ENCODE data around the gene RUSC1.
"Not testable (repeated sequence)": the region's sequence is repeated elsewhere in the genome, so short reads cannot be mapped to it uniquely, and the experiment has no call there.

Gene RUSC1

DNA sequence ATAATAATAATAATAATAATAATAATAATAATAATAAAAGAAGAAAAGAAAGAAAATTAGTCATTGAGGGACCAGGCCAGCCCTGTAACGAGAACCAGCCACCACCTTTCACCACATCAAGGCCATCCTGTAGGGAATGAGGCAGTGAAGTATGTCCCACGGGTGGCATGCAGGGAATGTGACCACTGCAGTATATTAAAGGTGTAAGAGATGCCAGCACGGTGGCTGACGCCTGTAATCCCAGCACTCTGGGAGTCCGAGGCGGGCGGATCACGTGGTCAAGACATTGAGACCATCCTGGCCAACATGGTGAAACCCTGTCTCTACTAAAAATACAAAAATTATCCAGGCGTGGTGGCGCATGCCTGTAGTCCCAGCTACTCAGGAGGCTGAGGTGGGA lies 29.7 kb upstream of the RUSC1 start:
- H3K9me3 Mint-ChIP-seq, H3K36me3 Mint-ChIP-seq, H3K4me3 Mint-ChIP-seq, H3K27ac Mint-ChIP-seq, H3K4me1 Mint-ChIP-seq: not testable (repeated sequence)
- peaks cover 13% of the 10 kb centered on the region for H3K27me3 Mint-ChIP-seq

DNA sequence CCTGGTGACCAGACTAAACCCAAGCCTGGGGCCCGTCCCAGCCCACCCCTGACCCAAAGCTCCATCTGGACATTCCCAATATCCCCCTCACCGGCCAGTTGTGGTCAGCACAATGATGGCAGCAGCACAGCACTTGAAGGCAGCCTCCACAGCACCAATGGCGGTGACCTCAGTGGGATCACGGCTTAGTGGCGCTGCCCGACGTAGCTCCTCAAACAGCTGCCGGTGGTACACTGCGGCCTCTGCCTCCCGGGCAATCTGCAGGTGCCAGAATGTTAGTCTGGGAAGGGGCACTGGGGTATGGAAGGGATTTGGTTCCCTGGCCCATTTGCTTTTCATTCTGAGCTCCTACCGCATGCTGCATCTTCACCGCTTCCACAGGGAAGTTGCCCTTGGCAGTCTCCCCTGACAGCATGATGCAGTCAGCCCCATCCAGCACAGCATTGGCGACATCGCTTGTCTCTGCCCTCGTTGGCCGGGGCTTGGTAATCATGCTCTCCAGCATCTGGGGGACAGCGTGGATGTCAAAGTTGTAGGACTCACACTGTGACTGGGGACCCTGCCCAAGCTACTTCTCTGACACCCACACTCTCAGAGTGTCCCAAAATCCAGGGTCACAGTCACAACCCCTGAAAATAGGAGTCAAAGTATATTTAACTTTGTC lies 27.5 kb upstream of the RUSC1 start:
- Mint-ChIP-seq H3K27me3 (peaks cover 20% of the 10 kb centered on the region), H3K9me3 (no peaks in the 10 kb centered on the region), H3K4me3 (no peak overlapping the region), H3K4me1 (peaks cover 4% of the 10 kb centered on the region), H3K36me3 (no peaks in the 10 kb centered on the region), H3K27ac (no peak overlapping the region)

DNA sequence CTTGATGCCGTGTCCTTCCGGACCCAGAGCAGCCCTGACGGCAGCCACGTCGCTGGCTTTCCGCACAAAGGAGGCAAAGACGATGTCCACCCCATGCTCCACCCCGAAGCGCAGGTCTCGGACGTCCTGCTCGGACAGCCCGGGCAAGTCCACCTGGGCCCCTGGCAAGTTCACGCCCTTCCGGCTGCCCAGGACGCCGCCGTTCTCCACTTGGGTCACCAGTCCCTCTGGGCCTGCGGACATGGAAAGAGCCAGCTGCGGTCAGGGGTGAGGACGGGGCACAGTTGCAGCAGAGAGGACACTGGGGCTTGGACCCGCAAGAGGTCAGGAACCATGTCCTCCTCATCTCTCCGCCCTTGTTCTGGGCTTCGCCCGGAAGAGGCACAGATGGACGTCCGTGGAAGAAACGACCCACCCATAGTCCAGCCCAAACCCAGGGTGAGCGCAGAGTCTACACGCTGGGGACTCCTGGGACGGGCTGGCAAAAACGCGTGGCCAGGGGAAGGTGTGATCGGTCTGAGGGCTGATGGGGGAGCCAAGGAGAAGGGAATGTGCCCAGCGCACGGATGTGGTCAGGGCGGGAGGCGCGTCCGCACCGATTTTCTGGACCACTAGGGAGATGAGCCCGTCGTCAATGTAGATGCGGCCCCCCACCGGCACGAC lies 26.0 kb upstream of the RUSC1 start:
- Mint-ChIP-seq H3K4me1 (peaks cover 4% of the 10 kb centered on the region), H3K4me3 (no peak overlapping the region), H3K27ac (no peak overlapping the region), H3K36me3 (no peaks in the 10 kb centered on the region), H3K9me3 (no peaks in the 10 kb centered on the region), H3K27me3 (peaks cover 20% of the 10 kb centered on the region)

DNA sequence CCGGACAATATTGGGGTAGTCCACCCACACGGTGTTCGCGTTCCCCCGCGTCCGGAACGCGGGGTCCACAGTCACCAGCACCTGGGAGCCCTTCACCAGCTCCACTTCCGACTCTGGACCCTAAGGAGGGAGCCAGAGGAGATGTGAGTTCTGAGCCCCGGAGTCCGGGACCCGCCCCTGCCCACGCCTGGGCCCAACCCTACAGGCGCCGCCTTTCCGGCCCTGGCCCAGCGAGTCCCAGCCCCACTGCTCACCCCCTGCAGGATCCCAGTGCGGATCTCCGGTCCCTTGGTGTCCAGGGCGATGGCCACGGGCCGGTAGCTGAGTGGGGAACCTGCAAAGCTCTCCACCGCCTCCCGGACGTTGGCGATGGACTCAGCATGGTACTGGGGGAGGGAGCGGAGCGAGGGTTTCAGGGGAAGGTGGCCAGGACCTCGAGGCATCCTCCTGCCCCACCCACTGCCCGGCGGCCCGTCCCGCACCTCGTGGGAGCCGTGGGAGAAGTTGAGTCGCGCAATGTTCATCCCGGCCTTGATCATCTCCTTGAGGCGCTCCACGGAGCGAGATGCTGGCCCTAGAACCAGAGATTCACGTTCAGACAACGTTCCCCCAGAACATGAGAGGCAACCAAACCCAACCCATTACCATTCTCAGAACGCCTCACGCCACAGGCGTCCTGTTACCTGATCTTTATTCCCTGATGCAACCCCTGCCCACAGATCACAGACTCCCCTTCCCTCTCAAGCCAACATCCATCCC lies 25.3 kb upstream of the RUSC1 start:
- H3K4me3 Mint-ChIP-seq = no peak overlapping the region
- H3K36me3 Mint-ChIP-seq = no peaks in the 10 kb centered on the region
- H3K27ac Mint-ChIP-seq = no peak overlapping the region
- H3K9me3 Mint-ChIP-seq = no peaks in the 10 kb centered on the region
- H3K27me3 Mint-ChIP-seq = peaks cover 20% of the 10 kb centered on the region
- H3K4me1 Mint-ChIP-seq = peaks cover 4% of the 10 kb centered on the region

DNA sequence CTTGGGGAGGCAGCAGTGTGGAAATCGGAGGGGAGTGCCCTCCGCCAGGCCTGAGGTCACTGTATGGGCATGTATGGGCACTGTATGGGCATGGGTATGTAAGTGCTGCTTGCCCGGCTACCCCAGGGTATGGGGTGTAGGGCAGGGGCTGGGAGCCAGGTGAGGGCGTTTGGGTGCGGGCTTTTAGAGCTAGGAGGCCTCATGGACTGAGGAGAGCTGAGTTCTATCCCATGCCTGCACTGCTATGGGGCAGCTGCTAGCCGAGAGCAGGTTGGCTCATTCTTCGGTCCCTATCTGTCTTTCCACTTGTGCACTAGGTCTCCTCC lies 24.8 kb upstream of the RUSC1 start:
- no peaks in the 10 kb centered on the region for H3K9me3 Mint-ChIP-seq
- H3K4me3 Mint-ChIP-seq = no peak overlapping the region
- no peaks in the 10 kb centered on the region for H3K36me3 Mint-ChIP-seq
- H3K27me3 Mint-ChIP-seq = peaks cover 20% of the 10 kb centered on the region
- H3K27ac Mint-ChIP-seq = no peak overlapping the region
- H3K4me1 Mint-ChIP-seq = peaks cover 4% of the 10 kb centered on the region

DNA sequence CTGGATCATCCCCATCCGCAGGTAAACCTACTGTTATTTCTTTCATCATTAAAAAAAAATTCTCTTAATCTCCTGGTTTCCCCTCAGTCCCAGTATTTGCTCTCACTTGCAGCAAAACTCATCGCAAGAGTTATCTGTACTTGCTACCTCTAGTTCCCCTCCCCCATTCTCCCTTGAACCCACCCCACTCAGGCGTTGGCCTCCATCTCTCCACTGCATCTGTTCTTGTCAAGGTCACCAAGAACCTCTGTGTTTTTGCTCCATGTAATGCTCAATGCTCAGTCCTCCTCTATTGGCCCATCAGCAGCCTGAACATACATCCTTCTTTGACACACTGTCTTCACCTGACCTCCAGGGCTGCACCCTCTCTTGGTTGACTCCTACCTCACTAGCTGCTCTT lies 24.0 kb upstream of the RUSC1 start:
- Mint-ChIP-seq H3K4me3 (no peak overlapping the region), H3K9me3 (no peaks in the 10 kb centered on the region), H3K4me1 (peaks cover 4% of the 10 kb centered on the region), H3K27ac (no peak overlapping the region), H3K27me3 (peaks cover 20% of the 10 kb centered on the region), H3K36me3 (no peaks in the 10 kb centered on the region)

DNA sequence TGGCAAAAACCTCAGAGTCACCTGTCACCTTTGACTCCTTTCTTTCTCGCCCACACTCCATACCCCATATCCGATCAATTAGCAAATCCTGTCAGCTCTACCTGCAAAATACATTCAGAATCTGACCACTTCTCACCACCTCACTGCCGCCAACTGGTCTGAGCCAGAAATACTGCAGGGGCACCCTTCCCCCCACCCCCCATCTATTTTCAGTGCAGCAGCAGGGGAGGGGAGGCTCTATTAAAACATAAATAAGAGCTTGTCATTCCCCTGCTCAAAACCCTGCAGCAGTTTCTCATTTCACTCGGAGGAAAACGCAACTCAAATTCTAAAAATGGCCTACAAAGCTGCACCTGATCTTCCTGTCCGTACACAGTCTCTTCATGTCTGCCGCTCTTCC lies 23.3 kb upstream of the RUSC1 start:
- Mint-ChIP-seq H3K4me1 (peaks cover 4% of the 10 kb centered on the region), H3K9me3 (no peaks in the 10 kb centered on the region), H3K27me3 (peaks cover 20% of the 10 kb centered on the region), H3K4me3 (no peak overlapping the region), H3K27ac (no peak overlapping the region), H3K36me3 (no peaks in the 10 kb centered on the region)

DNA sequence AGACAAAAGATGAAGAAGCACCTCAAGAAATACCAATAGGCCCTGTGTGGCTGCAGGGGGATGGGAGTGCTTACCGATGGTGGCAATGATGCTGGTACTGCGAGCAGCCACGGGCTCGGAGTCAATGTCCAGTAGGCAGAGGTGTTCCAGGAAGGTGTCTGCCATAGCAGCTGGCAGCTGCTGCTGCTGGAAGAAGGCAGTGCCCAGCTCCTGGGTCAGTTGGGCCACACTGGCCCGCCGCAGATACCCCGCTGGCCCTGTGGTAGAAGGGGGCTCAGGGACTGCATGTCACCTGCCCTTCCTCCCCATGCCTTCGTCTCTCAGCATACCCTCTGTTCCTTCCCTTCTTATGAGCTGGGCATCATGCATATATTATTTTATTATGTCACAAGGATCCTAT lies 20.7 kb upstream of the RUSC1 start:
- Mint-ChIP-seq H3K4me1 (peaks cover under 1% of the 10 kb centered on the region), H3K4me3 (no peak overlapping the region), H3K36me3 (no peaks in the 10 kb centered on the region), H3K27me3 (peaks cover 11% of the 10 kb centered on the region), H3K27ac (no peak overlapping the region), H3K9me3 (no peaks in the 10 kb centered on the region)

DNA sequence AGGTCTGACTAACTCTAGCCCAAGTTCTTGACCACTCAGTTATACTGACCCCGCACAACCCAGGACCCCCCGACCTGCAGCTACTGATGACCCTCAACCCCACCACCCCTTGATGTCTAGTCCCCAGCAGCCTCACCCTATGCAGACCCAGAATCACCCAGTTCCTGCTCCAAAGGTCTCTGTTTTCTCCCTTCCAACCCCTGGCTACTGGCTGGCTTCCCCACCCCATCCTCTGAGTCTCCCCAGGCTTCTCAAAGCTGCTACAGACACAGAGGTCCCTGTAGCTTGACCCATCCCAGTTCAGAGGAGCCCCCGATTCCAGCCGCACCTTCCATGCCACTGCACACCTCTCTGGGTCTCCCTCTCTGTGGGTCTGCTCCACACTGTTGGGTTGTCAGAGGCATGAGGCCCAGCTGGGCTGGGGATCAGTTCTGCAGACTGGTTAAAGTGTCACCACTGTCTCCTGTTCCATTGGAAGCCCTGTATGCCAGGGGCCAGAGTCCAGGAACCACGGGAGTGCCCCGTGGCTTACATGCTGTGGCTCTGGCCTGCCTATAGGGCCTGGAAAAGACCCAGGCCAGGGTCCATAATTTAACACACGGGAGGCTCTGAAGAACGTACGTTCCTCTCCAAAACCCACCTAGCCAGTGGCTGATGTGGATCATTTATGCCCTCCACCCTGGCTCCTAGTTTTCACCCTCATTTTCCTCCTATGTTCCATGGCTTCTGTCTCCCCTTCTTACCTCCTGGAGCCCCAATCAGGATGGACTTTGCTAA lies 20.0 kb upstream of the RUSC1 start:
- Mint-ChIP-seq H3K27ac (no peak overlapping the region), H3K4me1 (no peaks in the 10 kb centered on the region), H3K4me3 (no peak overlapping the region), H3K9me3 (no peaks in the 10 kb centered on the region), H3K36me3 (no peaks in the 10 kb centered on the region), H3K27me3 (peaks cover 9% of the 10 kb centered on the region)

DNA sequence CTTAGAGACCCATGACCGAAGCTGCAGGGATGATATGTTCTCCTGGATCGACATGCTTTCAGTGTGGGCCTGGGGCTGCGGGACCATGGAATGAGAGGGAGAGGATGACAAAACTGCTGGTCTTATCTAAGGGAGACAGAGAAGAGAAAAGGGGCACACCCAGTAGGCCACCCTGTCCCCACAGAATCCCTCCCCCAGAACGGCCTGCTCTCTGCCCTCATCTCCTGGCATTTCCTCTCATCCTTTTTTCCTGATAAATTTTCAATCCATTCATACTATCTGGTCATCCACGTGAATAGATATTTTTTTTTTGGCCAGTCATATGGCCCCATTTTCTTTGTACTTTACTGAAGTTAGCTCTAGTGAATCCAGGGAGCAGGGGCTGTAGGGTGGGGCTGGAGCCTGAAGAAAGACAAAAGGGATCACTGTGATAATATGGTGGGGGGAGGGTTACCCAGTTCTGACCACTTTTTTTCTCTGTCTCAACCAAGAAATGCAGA lies 19.3 kb upstream of the RUSC1 start, which contains the start of gene PKLR:
PKLR (minus strand) TSS at position 97 of the 500 bp plus-strand sequence; CDS start at position 54, 43 bp downstream.
- Mint-ChIP-seq H3K27me3 (peaks cover 5% of the 10 kb centered on the region), H3K36me3 (no peaks in the 10 kb centered on the region)

DNA sequence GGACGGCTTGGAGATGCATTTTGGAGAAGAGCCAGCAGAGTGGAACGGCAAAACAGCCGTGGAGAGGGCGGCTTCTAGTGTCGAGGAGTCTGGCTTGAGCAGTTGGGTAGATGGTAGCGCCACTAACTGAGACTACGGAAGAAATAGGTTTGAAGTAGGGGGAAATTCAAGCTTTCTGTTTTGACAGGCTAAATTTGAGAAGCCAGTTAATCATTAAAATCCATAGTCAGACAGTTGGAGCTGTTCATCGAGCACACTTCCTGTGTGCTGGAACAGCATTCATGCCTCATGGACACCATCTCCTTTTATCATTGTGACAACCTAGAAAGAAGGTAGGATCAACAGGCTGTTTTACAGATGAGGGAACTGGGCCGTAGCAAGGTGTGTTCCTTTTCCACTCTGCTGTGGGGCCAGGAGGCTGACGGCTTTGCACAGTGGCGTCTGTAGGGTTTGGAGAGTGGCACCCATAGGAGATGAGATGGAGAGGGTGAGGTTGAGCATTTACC lies 16.1 kb upstream of the RUSC1 start:
- no peak overlapping the region for H3K4me3 Mint-ChIP-seq
- no peaks in the 10 kb centered on the region for H3K36me3 Mint-ChIP-seq
- H3K9me3 Mint-ChIP-seq = no peaks in the 10 kb centered on the region
- H3K27ac Mint-ChIP-seq = no peak overlapping the region
- H3K4me1 Mint-ChIP-seq = peaks cover 8% of the 10 kb centered on the region
- H3K27me3 Mint-ChIP-seq = no peaks in the 10 kb centered on the region

More for the DNA sequence above, 19.3 kb upstream of the RUSC1 start, which contains the start of gene PKLR:
- no peaks in the 10 kb centered on the region for H3K4me1 Mint-ChIP-seq
- H3K4me3 Mint-ChIP-seq = no peak within 1 kb of the TSS
- no peaks in the 10 kb centered on the region for H3K9me3 Mint-ChIP-seq
- H3K27ac Mint-ChIP-seq = no peak within 1 kb of the TSS

DNA sequence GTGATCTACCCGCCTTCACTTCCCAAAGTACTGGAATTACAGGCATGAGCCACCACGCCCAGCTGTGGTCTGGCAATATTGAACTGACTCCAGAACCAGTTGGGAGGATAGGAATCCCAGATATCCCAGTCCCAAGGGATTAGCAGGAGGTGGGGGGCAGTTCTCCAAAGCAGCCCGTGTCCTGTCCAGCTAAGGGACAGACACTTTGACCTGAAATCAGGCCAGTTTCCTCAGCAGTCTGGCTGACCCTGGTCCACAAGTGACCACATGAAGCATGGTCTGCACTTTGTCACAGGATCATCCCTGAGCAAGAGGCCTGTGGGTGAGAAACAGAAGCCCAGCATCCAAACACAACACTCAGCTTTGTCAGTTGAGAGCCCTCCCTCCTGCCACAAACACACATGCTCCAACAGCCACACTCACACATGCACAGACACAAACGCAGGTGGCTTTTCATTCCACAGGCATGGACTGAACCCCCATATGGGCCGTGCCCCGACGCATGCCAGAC lies 14.8 kb upstream of the RUSC1 start:
- Mint-ChIP-seq H3K27me3 (no peaks in the 10 kb centered on the region), H3K36me3 (peaks cover 3% of the 10 kb centered on the region), H3K4me3 (no peak overlapping the region), H3K9me3 (no peaks in the 10 kb centered on the region), H3K4me1 (peaks cover 17% of the 10 kb centered on the region), H3K27ac (peak overlapping the region; percentile 76)

DNA sequence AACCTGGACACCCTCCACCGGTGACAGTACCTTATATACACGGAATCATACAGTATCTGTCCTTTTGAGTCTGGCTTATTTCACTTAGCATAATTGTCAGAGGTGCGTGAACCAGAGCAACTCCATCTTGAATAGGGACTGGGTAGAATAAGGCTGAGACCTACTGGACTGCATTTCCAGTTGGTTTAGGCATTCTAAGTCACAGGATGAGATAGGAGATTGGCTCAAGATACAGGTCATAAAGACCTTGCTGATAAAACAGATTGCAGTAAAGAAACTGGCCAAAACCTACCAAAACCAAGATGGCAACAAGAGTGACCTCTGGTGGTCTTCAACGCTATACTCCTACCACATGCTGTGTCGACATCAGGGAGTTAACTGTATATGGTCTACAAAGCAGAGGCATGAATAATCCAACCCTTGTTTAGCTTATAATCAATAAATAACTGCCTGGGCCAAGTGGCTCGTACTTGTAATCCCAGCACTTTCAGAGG lies 13.4 kb upstream of the RUSC1 start:
- Mint-ChIP-seq H3K4me3 (peak overlapping the region; percentile 38), H3K27ac (peak overlapping the region; percentile 30), H3K27me3 (no peaks in the 10 kb centered on the region), H3K36me3 (peaks cover 6% of the 10 kb centered on the region), H3K4me1 (peaks cover 23% of the 10 kb centered on the region), H3K9me3 (no peaks in the 10 kb centered on the region)

DNA sequence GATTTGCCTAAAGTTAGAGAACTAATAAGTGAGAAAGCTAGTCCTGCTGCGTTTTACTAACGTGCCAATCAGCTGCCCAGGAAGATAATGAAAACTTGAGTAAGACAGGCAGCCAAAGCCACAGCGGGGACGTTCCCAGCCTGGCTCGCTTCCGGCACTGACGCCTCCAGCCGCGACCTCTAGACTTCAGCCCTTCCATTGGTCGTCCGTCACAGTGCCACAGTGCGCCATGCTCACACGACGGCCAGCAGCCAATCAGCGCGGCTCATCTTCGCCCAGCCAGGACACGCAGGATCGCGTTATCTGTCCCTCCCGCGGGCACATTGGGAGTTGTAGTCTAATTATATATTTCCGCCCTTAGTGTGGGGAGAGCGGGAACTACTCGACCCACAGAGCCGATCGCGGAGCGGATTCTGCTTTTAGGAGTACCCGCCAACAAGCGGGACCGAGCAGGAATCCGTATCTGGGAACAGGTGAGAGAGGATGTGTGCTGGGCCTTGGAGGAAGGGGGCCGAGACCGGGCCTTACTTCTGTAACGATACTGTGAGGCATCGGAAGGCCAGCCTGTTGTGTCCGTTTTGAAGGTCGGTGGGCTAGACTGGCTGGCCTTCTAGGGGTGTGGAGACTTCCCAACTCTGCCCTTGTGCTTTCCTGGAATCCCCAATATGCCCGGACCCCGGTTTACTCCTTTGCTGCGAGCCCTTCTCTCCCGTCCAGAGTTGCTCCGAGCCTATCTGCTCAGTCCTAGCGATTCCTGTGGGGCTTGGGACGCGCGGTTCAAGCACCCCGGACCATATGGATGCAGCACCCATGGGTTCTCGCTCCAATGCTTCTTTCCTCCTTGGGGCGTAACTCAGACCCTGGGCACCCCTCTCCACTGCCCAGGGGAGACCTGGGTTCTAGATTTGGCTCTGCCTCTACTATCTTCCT lies 11.9 kb upstream of the RUSC1 start, which contains the start of gene FDPS:
FDPS (plus strand) TSS at position 374 of the 930 bp plus-strand sequence. CDS start 924 bp downstream, outside the sequence.
- H3K9me3 Mint-ChIP-seq = no peaks in the 10 kb centered on the region
- H3K27ac Mint-ChIP-seq = peak within 1 kb of the TSS; percentile 93
- peaks cover 27% of the 10 kb centered on the region for H3K4me1 Mint-ChIP-seq
- H3K4me3 Mint-ChIP-seq = peak within 1 kb of the TSS; percentile 99
- peaks cover 12% of the 10 kb centered on the region for H3K36me3 Mint-ChIP-seq
- no peaks in the 10 kb centered on the region for H3K27me3 Mint-ChIP-seq

All from activated naive CD4-positive, alpha-beta T cell treated with anti-CD3 and anti-CD28 coated beads, Interleukin-2, amount 50 U/mL, for 24 hours (primary cell).